Measurements from ENCODE around the gene NOPCHAP1.

GRCh38 chr12:105018776-105019175 is 32.7 kb downstream of the NOPCHAP1 start:
- TF ChIP-seq POLR2AphosphoS5 (IDR thresholded peaks at IDR 0.05; ENCODE audit: borderline replicate concordance, low read depth, low read length) (no peak), EZH2 (IDR thresholded peaks at IDR 0.05) (no peak)
